H1 (cell line): ENCODE measurements around the gene TMEM140. TPM values are rescaled to one million over a fixed set of nuclear protein-coding genes. Genes with fewer than 3 reads are reported as not detected.

Experiments used
- CTCF ChIA-PET: fragments of 300-600 bp; sonication (Branson Sonifier 250); formaldehyde crosslinking; loops from one replicate; lab custom pipeline; 2021; ENCODE audit not compliant: partially characterized antibody; lab: Charles Lee
- POLR2A ChIA-PET: fragments of 300-600 bp; sonication (Branson Sonifier 250); formaldehyde crosslinking; loops from one replicate; lab custom pipeline; 2021; ENCODE audit warnings: inconsistent platforms; ENCODE audit not compliant: partially characterized antibody; lab: Charles Lee
- DNase-seq, 2 experiments: peaks; one replicate each; pipeline versions ENCODE4 v3.0.0 to v3.0.0-alpha.2; 2010 to 2022; ENCODE audit warnings: low spot score in 2 of 2, low read depth in 1 of 2, mixed read lengths in 1 of 2
- FAIRE-seq: peaks from 2 replicates; lab custom pipeline; 2011; peaks lifted over from hg19 to GRCh38; lab: Jason Lieb, UNC
- H2AFZ ChIP-seq: 2 replicates; pipeline ENCODE4 v1.8.1; 2012; ENCODE audit warnings: low read length, inconsistent platforms
- H2AK5ac ChIP-seq: 2 replicates; pipeline ENCODE4 v1.6.1; 2013; ENCODE audit warnings: low read depth, low read length
- H2BK120ac ChIP-seq: replicated peaks from 2 replicates; pipeline ENCODE3; 2013; ENCODE audit warnings: low read depth, low read length, inconsistent platforms
- H2BK12ac ChIP-seq: 2 replicates; pipeline ENCODE4 v1.6.1; 2013; ENCODE audit warnings: low read depth, low read length
- H2BK15ac ChIP-seq: 2 replicates; pipeline ENCODE4 v1.6.1; 2013; ENCODE audit warnings: low read length
- H2BK20ac ChIP-seq: 2 replicates; pipeline ENCODE4 v1.6.1; 2013; ENCODE audit warnings: low read length
- H2BK5ac ChIP-seq: 2 replicates; pipeline ENCODE4 v1.6.1; 2013; ENCODE audit warnings: low read depth, low read length
- H3K14ac ChIP-seq: 2 replicates; pipeline ENCODE4 v1.6.1; 2013; ENCODE audit warnings: inconsistent platforms; ENCODE audit not compliant: insufficient read length
- H3K18ac ChIP-seq: 2 replicates; pipeline ENCODE4 v1.6.1; 2013; ENCODE audit warnings: low read length; ENCODE audit errors: extremely low read depth
- H3K23ac ChIP-seq: 2 replicates; pipeline ENCODE4 v1.6.1; 2013; ENCODE audit warnings: inconsistent platforms; ENCODE audit not compliant: insufficient read length
- H3K23me2 ChIP-seq: 2 replicates; pipeline ENCODE4 v1.6.1; 2013; ENCODE audit warnings: low read depth, low read length
- H3K27ac ChIP-seq: 2 replicates; pipeline ENCODE4 v1.6.1; 2011; ENCODE audit warnings: low read depth, low read length, inconsistent platforms
- H3K27me3 ChIP-seq, 4 experiments: replicated peaks in 1 of 4; 1 replicate in 1 of 4; 2 replicates in 3 of 4; pipeline versions ENCODE4 v1.6.1 to v1.8.1; 2011 to 2013; ENCODE audit warnings: low read length in 3 of 4, mild to moderate bottlenecking in 3 of 4, inconsistent platforms in 2 of 4, mixed read lengths in 2 of 4, moderate library complexity in 1 of 4; ENCODE audit not compliant: control insufficient read depth in 3 of 4, insufficient read depth in 3 of 4; ENCODE audit errors: extremely low read depth in 1 of 4
- H3K36me3 ChIP-seq, 4 experiments: 2 replicates each; pipeline versions ENCODE4 v1.6.1 to v1.8.1; 2011 to 2013; ENCODE audit warnings: mild to moderate bottlenecking in 4 of 4, low read length in 3 of 4, moderate library complexity in 2 of 4, control low read depth in 1 of 4, inconsistent platforms in 1 of 4; ENCODE audit not compliant: insufficient read depth in 4 of 4, control insufficient read depth in 2 of 4
- H3K4ac ChIP-seq: replicated peaks from 2 replicates; pipeline ENCODE3; 2013; ENCODE audit warnings: low read length, low read depth, mixed read lengths, inconsistent platforms; ENCODE audit not compliant: insufficient read length
- H3K4me1 ChIP-seq, 4 experiments: replicated peaks in 1 of 4; 1 replicate in 1 of 4; 2 replicates in 3 of 4; pipeline versions ENCODE4 v1.6.1 to v1.8.1; 2011 to 2013; ENCODE audit warnings: low read length in 3 of 4, inconsistent platforms in 2 of 4, mixed read lengths in 1 of 4; ENCODE audit not compliant: insufficient read depth in 4 of 4, control insufficient read depth in 3 of 4
- H3K4me2 ChIP-seq, 2 experiments: 2 replicates each; pipeline versions ENCODE4 v1.6.1 to v1.8.1; 2011 to 2013; ENCODE audit warnings: low read depth in 2 of 2, low read length in 2 of 2, control low read depth in 1 of 2, inconsistent platforms in 1 of 2, mild to moderate bottlenecking in 1 of 2; ENCODE audit not compliant: insufficient read depth in 1 of 2
- H3K4me3 ChIP-seq, 4 experiments: fragments of 200-600, 300-600 bp in 1 of 4; sonication (generic), shearing (Covaris generic), sonication (Bioruptor Twin) in 1 of 4; 2 replicates each; pipeline versions ENCODE4 v1.5.1 to v1.8.1; 2011 to 2016; ENCODE audit warnings: low read length in 4 of 4, low read depth in 3 of 4, control low read depth in 2 of 4, inconsistent platforms in 2 of 4, mild to moderate bottlenecking in 2 of 4, mixed read lengths in 1 of 4, moderate library complexity in 1 of 4; ENCODE audit not compliant: insufficient read depth in 2 of 4; ENCODE audit errors: extremely low read depth in 1 of 4
- H3K56ac ChIP-seq: replicated peaks from 2 replicates; pipeline ENCODE3; 2013; ENCODE audit warnings: low read depth, mild to moderate bottlenecking, mixed read lengths, low read length, inconsistent platforms; ENCODE audit not compliant: insufficient read length
- H3K79me1 ChIP-seq: 2 replicates; pipeline ENCODE4 v1.6.1; 2013; ENCODE audit warnings: low read depth, low read length, control low read depth
- H3K79me2 ChIP-seq, 2 experiments: 2 replicates each; pipeline versions ENCODE4 v1.6.1 to v1.8.1; 2012 to 2013; ENCODE audit warnings: low read length in 2 of 2, mild to moderate bottlenecking in 2 of 2, inconsistent platforms in 1 of 2; ENCODE audit not compliant: insufficient read depth in 2 of 2, control insufficient read depth in 1 of 2
- H3K9ac ChIP-seq, 4 experiments: replicated peaks in 1 of 4; 1 replicate in 1 of 4; 2 replicates in 3 of 4; pipeline versions ENCODE4 v1.6.1 to v1.8.1; 2011 to 2013; ENCODE audit warnings: low read depth in 3 of 4, low read length in 3 of 4, control low read depth in 2 of 4, mild to moderate bottlenecking in 2 of 4, moderate library complexity in 2 of 4, inconsistent platforms in 1 of 4; ENCODE audit errors: extremely low read depth in 1 of 4
- H3K9me3 ChIP-seq, 2 experiments: 2 replicates each; pipeline versions ENCODE4 v1.6.1 to v1.8.1; 2012 to 2013; ENCODE audit warnings: mild to moderate bottlenecking in 2 of 2, moderate library complexity in 2 of 2, control low read depth in 1 of 2, inconsistent platforms in 1 of 2, low read depth in 1 of 2, low read length in 1 of 2, mixed read lengths in 1 of 2; ENCODE audit not compliant: insufficient read depth in 2 of 2
- H4K20me1 ChIP-seq, 2 experiments: replicated peaks in 1 of 2; 2 replicates each; pipeline versions ENCODE3 to v1.8.1; 2011 to 2013; ENCODE audit warnings: inconsistent platforms in 2 of 2, low read length in 2 of 2, mild to moderate bottlenecking in 1 of 2; ENCODE audit not compliant: insufficient read depth in 2 of 2, control insufficient read depth in 1 of 2
- H4K5ac ChIP-seq: 2 replicates; pipeline ENCODE4 v1.6.1; 2013; ENCODE audit warnings: low read length, low read depth, mixed read lengths, inconsistent platforms; ENCODE audit not compliant: insufficient read length
- H4K8ac ChIP-seq: 2 replicates; pipeline ENCODE4 v1.8.0; 2013; ENCODE audit warnings: mild to moderate bottlenecking, moderate library complexity, low read length, inconsistent platforms; ENCODE audit not compliant: insufficient read depth; ENCODE audit errors: extremely low read depth
- H4K91ac ChIP-seq: replicated peaks from 2 replicates; pipeline ENCODE3; 2013; ENCODE audit warnings: low read length, mixed read lengths, inconsistent platforms; ENCODE audit not compliant: insufficient read length
- ATF2 ChIP-seq: IDR thresholded peaks from 2 replicates; pipeline ENCODE4 v1.6.1; 2012; ENCODE audit warnings: low read length, inconsistent platforms
- KDM5A ChIP-seq: fragments of 200-600 bp; IDR thresholded peaks from 2 replicates; pipeline ENCODE4 v1.7.1; 2012; ENCODE audit warnings: mild to moderate bottlenecking, low read length, inconsistent platforms, mixed read lengths
- WGBS, 2 experiments: shearing (Covaris generic) in 1 of 2; methylation state at CpG; one replicate each; pipeline versions ENCODE4 v1.1.6 to v1.1.7; 2013 to 2015; ENCODE audit warnings: low lambda C conversion rate in 2 of 2, mixed read lengths in 2 of 2, inconsistent platforms in 1 of 2, low coverage in 1 of 2, missing lambda C conversion rate in 1 of 2; ENCODE audit not compliant: insufficient replicate concordance in 2 of 2, insufficient coverage in 1 of 2, insufficient read length in 1 of 2; ENCODE audit errors: extremely low coverage in 1 of 2, missing lambda C conversion rate in 1 of 2; 5-methylcytosine and 5-hydroxymethylcytosine counted together
- polyA plus RNA-seq, 7 experiments: library from polyadenylated mRNA; depleted of rRNA in 3 of 7; stranded (reverse) in 5 of 7; unstranded in 2 of 7; fragments of >200 nt in 5 of 7; fragments of 200-250 nt in 2 of 7; gene quantifications; 1 replicate in 5 of 7; 2 replicates in 1 of 7; 4 replicates in 1 of 7; pipeline versions ENCODE4 v1.2.1 to v1.2.3, GENCODE V29; 2011 to 2013; ENCODE audit warnings: missing spikeins in 2 of 7, mixed read lengths in 2 of 7
- total RNA-seq: library from RNA; stranded (reverse); fragmentation: NEBNext Ultra II Directional; extraction: Animal tissue kit (Norgen Biotek cat#: 25700); gene quantifications from 2 replicates; pipeline ENCODE4 v1.2.1, GENCODE V29; 2021

Gene TMEM140
- total and polyA plus RNA-seq, 2 of the 8 experiments (the other 6 are each of a cell fraction or from before 2014, with no cell fraction given) = not detected

- Histone ChIP-seq H4K91ac (no peak overlapping the region), H3K18ac (no peak overlapping the region), H4K8ac (no peak overlapping the region; the same call in 1 of the 2 replicates), H3K4me2 (no peak overlapping the region), H3K14ac (no peak overlapping the region), H3K23me2 (no peaks in the 10 kb centered on the region), H3K27ac (no peak overlapping the region), H2BK120ac (no peak overlapping the region), H3K4ac (no peak overlapping the region), H2BK5ac (no peak overlapping the region), H4K20me1 (no peaks in the 10 kb centered on the region), H3K9ac (no peak overlapping the region), H3K23ac (no peak overlapping the region), H2BK12ac (no peak overlapping the region), H3K4me3 (no peak overlapping the region), H2BK20ac (no peak overlapping the region), H3K79me1 (no peaks in the 10 kb centered on the region), H2AFZ (no peak overlapping the region), H3K36me3 (peaks cover 0 to 2% (median under 1%) of the 10 kb centered on the region in 4 experiments; a peak in 4 of 8 replicates), H3K79me2 (no peaks in the 10 kb centered on the region), H4K5ac (no peak overlapping the region), H3K27me3 (no peaks in the 10 kb centered on the region), H3K9me3 (no peaks in the 10 kb centered on the region), H3K4me1 (no peaks in the 10 kb centered on the region), H2BK15ac (no peak overlapping the region), H3K56ac (no peak overlapping the region), H2AK5ac (no peak overlapping the region)
- ChIA-PET CTCF (interaction anchor here (0.7 to 1.5 kb wide), 5 partner anchors 8 to 25 kb away, joined by 3 to 5 read pairs (median 4); no protein-coding TSS in a partner anchor), POLR2A (interaction anchor here (1.3 kb wide), 1 partner anchor 18 kb away, joined by 4 read pairs; the partner anchor contains the start of gene CYREN)
- no peak for FAIRE-seq
- 92% methylated on average over 12 of the region's 12 CpGs; no CpG with 5 or more reads in 1 of the 2 experiments for WGBS, 2 experiments
- no peak for DNase-seq
- TF ChIP-seq KDM5A = no peak
- no peak for TF ChIP-seq ATF2
Measured at GRCh38 chr7:135188298-135188984, 40.6 kb downstream of the TMEM140 start.
